K562 (cell line): Measurements from ENCODE around the gene MADD. TPM values are rescaled to one million over a fixed set of nuclear protein-coding genes. Genes with fewer than 3 reads are reported as not detected.

Source experiments
- ATF1 ChIP-seq, 2 experiments: fragments of 450-650 bp in 1 of 2; IDR thresholded peaks; 2 replicates each; pipeline ENCODE4 v1.6.1; 2016; ENCODE audit warnings: missing compliant biosample characterization in 1 of 2, missing genetic modification characterization in 1 of 2
- E4F1 ChIP-seq: fragments of 250-450 bp; sonication (Bioruptor Pico); IDR thresholded peaks from 2 replicates; pipeline ENCODE4 v1.5.0; 2021; ENCODE audit warnings: mild to moderate bottlenecking, borderline replicate concordance
- MCM2 ChIP-seq: fragments of 450-650 bp; IDR thresholded peaks from 2 replicates; pipeline ENCODE4 v1.6.1; 2017; ENCODE audit warnings: low read depth, mild to moderate bottlenecking
- PTRF ChIP-seq: fragments of 450-650 bp; IDR thresholded peaks from 2 replicates; pipeline ENCODE4 v1.6.1; 2016; ENCODE audit warnings: mild to moderate bottlenecking, missing genetic modification characterization, missing compliant biosample characterization
- THAP12 ChIP-seq: fragments of 250-450 bp; sonication (Bioruptor Pico); IDR thresholded peaks from 2 replicates; pipeline ENCODE4 v1.9.0; 2021; ENCODE audit warnings: mild to moderate bottlenecking, inconsistent platforms
- ZBTB26 ChIP-seq: fragments of 450-650 bp; formaldehyde crosslinking; IDR thresholded peaks from 2 replicates; pipeline ENCODE4 v1.4.0; 2022; ENCODE audit warnings: missing genetic modification characterization
- ZNF133 ChIP-seq: fragments of 250-450 bp; sonication (Bioruptor Pico); IDR thresholded peaks from 2 replicates; pipeline ENCODE4 v1.4.0; 2020; ENCODE audit warnings: mild to moderate bottlenecking
- ZNF407 ChIP-seq: fragments of 450-650 bp; IDR thresholded peaks from 2 replicates; pipeline ENCODE4 v1.6.1; 2016; ENCODE audit warnings: low read depth
- ZNF583 ChIP-seq: fragments of 250-450 bp; sonication (Bioruptor Pico); IDR thresholded peaks from 2 replicates; pipeline ENCODE4 v1.4.0; 2020
- ZNF717 ChIP-seq: fragments of 250-450 bp; sonication (Bioruptor Pico); IDR thresholded peaks from 2 replicates; pipeline ENCODE4 v1.5.0; 2021
- polyA plus RNA-seq, 8 experiments: library from polyadenylated mRNA; depleted of rRNA in 4 of 8; stranded (reverse) in 5 of 8; unstranded in 3 of 8; fragments of >200 nt; fragmentation: Nextera tagmentation in 2 of 8; fragmentation: Illumina TruSeq in 1 of 8; extraction: Ambion mirVana in 2 of 8; extraction: Trizol in 1 of 8; gene quantifications; 2 replicates each; pipeline versions ENCODE4 v1.2.1 to v1.2.3, GENCODE V29; 2011 to 2014; ENCODE audit warnings: inconsistent platforms in 1 of 8, missing spikeins in 1 of 8
- total RNA-seq, 7 experiments: library from RNA; depleted of rRNA in 6 of 7; stranded (reverse); fragments of >200 nt in 6 of 7; fragmentation: Illumina TruSeq in 2 of 7; extraction: Trizol in 2 of 7; gene quantifications; 2 replicates each; pipeline versions ENCODE4 v1.2.1 to v1.2.3, GENCODE V29; 2011 to 2021; ENCODE audit warnings: low replicate concordance in 1 of 7
- TF ChIP-seq, protein P1 (sequence below): sonication (generic); formaldehyde crosslinking; IDR thresholded peaks from 2 replicates; pipeline ENCODE4 v1.8.0; 2022; ENCODE audit warnings: mild to moderate bottlenecking, missing genetic modification reagents

MADD gene
- total and polyA plus RNA-seq, 9 of the 15 experiments (the other 6 are each of a cell fraction or from before 2014, with no cell fraction given): 0.68 to 57.6 (median 33.6) TPM

DNA sequence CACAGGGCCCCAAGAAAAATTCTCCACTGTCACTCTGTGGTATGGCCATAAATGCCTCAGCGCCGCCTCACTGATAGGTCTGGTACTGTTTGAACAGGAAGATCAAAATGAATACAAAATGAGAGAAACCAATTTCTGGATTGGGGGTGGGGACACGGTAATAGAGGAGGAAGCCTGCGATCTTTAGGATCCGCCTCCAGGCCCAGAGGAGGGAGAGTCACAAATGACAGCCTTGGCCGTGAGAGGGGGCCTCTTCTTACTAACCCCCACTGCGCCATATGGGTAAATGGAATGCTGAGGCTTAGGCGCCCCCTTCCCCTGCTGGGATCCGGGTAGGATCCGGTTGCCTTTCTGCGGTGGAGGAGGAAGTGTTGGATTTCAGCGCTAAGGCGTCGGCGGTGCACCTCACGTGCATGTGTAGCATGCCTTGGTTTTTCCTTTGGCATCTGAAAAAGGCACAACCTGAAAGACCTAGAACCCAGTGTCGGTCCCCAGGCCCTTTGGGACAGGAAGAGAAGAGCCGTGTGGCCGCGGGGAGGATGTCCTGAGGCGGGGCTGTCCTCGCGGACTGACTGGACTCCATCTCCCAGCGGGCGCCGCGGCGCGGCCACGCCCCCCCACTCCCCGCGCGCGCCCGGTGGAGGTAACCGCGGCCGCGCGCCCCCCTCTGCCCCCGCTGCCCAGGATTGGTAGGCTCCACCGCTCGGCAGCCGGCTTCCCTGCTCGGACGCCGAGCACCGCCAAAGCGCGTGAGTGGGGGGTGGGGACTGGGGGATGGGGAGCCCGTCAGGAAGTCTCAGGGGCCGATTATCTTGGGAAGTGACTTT is 718 bp upstream of the MADD start (continued):
- TF ChIP-seq ZBTB26 (CRISPR knock-in tag): peak; percentile 22; the same call in 1 of the 2 replicates
- no peak for TF ChIP-seq ZNF407
- no peak for TF ChIP-seq ATF1 (CRISPR knock-in tag; IDR thresholded peaks at IDR 0.05)
- TF ChIP-seq ATF1 (tag; IDR thresholded peaks at IDR 0.05): peak; percentile 74
- TF ChIP-seq, protein P1, sequence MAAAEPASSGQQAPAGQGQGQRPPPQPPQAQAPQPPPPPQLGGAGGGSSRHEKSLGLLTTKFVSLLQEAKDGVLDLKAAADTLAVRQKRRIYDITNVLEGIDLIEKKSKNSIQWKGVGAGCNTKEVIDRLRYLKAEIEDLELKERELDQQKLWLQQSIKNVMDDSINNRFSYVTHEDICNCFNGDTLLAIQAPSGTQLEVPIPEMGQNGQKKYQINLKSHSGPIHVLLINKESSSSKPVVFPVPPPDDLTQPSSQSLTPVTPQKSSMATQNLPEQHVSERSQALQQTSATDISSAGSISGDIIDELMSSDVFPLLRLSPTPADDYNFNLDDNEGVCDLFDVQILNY: 0 out of 2 replicates have a peak, but pooled peaks have one; percentile 59
- no peak for TF ChIP-seq ZNF583
- no peak for TF ChIP-seq PTRF (tag)
- TF ChIP-seq ZNF717 (CRISPR knock-in tag): no peak
- no peak for TF ChIP-seq THAP12
- TF ChIP-seq E4F1 (CRISPR knock-in tag): no peak
- no peak for TF ChIP-seq ZNF133 (CRISPR knock-in tag)
- no peak for TF ChIP-seq MCM2
